Spleen (tissue), 7 donors: ENCODE results near the gene GALNT18.

Source experiments
- CTCF ChIP-seq, 11 experiments: fragments of 200-600 bp in 7 of 11; fragments of 450-650 bp in 4 of 11; sonication (generic) in 4 of 11; IDR thresholded peaks in 8 of 11; conservative IDR thresholded peaks in 3 of 11; 1 replicate in 7 of 11; 2 replicates in 4 of 11; pipeline versions ENCODE4 v1.4.0 to v1.8.0; 2016 to 2021; ENCODE audit warnings: antibody characterized with exemption in 11 of 11, inconsistent platforms in 4 of 11, mild to moderate bottlenecking in 1 of 11
- POLR2A ChIP-seq, 3 donors: fragments of 450-650 bp; IDR thresholded peaks; one replicate each; pipeline ENCODE4 v1.5.1; 2017; ENCODE audit warnings: antibody characterized with exemption in 3 of 3, mild to moderate bottlenecking in 1 of 3
- POLR2AphosphoS5 ChIP-seq, 3 donors: sonication (generic); formaldehyde crosslinking; IDR thresholded peaks; one replicate each; pipeline ENCODE4 v1.5.1; 2017; ENCODE audit warnings: antibody characterized with exemption in 3 of 3
- donor health status: DM: no; HTN: no; CAD: no; lungs with moderate emphysema.
- donor health status: DM: no; HTN: no; CAD: no.
- donor health status: DM: no; HTN: no; CAD: no.

- TF ChIP-seq CTCF (IDR thresholded peaks at IDR 0.05 in 8 of 11, conservative IDR thresholded peaks at IDR 0.05 in 3 of 11) (no peak), POLR2A (IDR thresholded peaks at IDR 0.05) (no peak), POLR2AphosphoS5 (IDR thresholded peaks at IDR 0.05) (no peak)
These were observed 102.6 kb downstream of the GALNT18 start for GRCh38 chr11:11519184-11519583.
